Measurements from ENCODE around the gene PPP1R2B.

Gene PPP1R2B

GRCh38 chr5:156819537-156819936 lies 30.6 kb upstream of the PPP1R2B start:
- Histone ChIP-seq H3K4me2 (ENCODE audit: low read depth, low read length) (no peak overlapping the region), H3K27ac (ENCODE audit: low read length) (no peak overlapping the region), H4K20me1 (ENCODE audit: insufficient read depth, low read length) (no peaks in the 10 kb centered on the region), H2AFZ (ENCODE audit: low read length) (no peak overlapping the region), H3K4me1 (ENCODE audit: low read length) (no peaks in the 10 kb centered on the region), H3K4me3 (ENCODE audit: low read length) (no peak overlapping the region), H3K9ac (ENCODE audit: low read length) (no peak overlapping the region), H3K36me3 (replicated peaks; ENCODE audit: insufficient read depth, low read length) (no peaks in the 10 kb centered on the region), H3K9me3 (replicated peaks; ENCODE audit: insufficient read depth, low read length) (no peaks in the 10 kb centered on the region), H3K9me2 (replicated peaks; ENCODE audit: insufficient read depth, low read length) (no peaks in the 10 kb centered on the region), H3F3A (ENCODE audit: insufficient read depth, low read length) (no peaks in the 10 kb centered on the region), H3K27me3 (replicated peaks; ENCODE audit: insufficient read depth, low read length) (no peaks in the 10 kb centered on the region), H3K79me2 (ENCODE audit: low read length) (no peaks in the 10 kb centered on the region)
- TF ChIP-seq EZH2phosphoT487 (IDR thresholded peaks at IDR 0.05; ENCODE audit: low read length) = no peak
- TF ChIP-seq EZH2 (optimal IDR thresholded peaks at IDR 0.05; ENCODE audit: low read depth, low read length) = no peak
- TF ChIP-seq CTCF (IDR thresholded peaks at IDR 0.05; ENCODE audit: low read length) = no peak
- no peak for DNase-seq

- Histone ChIP-seq H3K36me3 (replicated peaks; ENCODE audit: insufficient read depth, low read length) (no peaks in the 10 kb centered on the region), H3K27me3 (replicated peaks; ENCODE audit: insufficient read depth, low read length) (no peaks in the 10 kb centered on the region), H3K9ac (ENCODE audit: low read length) (no peak overlapping the region), H3K9me3 (replicated peaks; ENCODE audit: insufficient read depth, low read length) (no peaks in the 10 kb centered on the region), H2AFZ (ENCODE audit: low read length) (no peak overlapping the region), H4K20me1 (ENCODE audit: insufficient read depth, low read length) (no peaks in the 10 kb centered on the region), H3K79me2 (ENCODE audit: low read length) (no peaks in the 10 kb centered on the region), H3K9me2 (replicated peaks; ENCODE audit: insufficient read depth, low read length) (no peaks in the 10 kb centered on the region), H3K27ac (ENCODE audit: low read length) (no peak overlapping the region), H3K4me3 (ENCODE audit: low read length) (no peak overlapping the region), H3K4me2 (ENCODE audit: low read depth, low read length) (no peak overlapping the region), H3K4me1 (ENCODE audit: low read length) (peaks cover 3% of the 10 kb centered on the region; the same call in 1 of the 2 replicates), H3F3A (ENCODE audit: insufficient read depth, low read length) (no peaks in the 10 kb centered on the region)
- TF ChIP-seq EZH2phosphoT487 (IDR thresholded peaks at IDR 0.05; ENCODE audit: low read length) (no peak), EZH2 (optimal IDR thresholded peaks at IDR 0.05; ENCODE audit: low read depth, low read length) (no peak), CTCF (IDR thresholded peaks at IDR 0.05; ENCODE audit: low read length) (no peak)
- no peak for DNase-seq
These were observed 30.0 kb upstream of the PPP1R2B start for GRCh38 chr5:156819967-156820581.

GRCh38 chr5:156824241-156824640 lies 25.9 kb upstream of the PPP1R2B start:
- no peak for DNase-seq
- no peaks in the 10 kb centered on the region for H3K9me3 ChIP-seq (replicated peaks; ENCODE audit: insufficient read depth, low read length)
- H3K9me2 ChIP-seq (replicated peaks; ENCODE audit: insufficient read depth, low read length) = no peaks in the 10 kb centered on the region
- H2AFZ ChIP-seq (ENCODE audit: low read length) = no peak overlapping the region
- no peak overlapping the region for H3K4me3 ChIP-seq (ENCODE audit: low read length)
- TF ChIP-seq EZH2phosphoT487 (IDR thresholded peaks at IDR 0.05; ENCODE audit: low read length) (no peak), EZH2 (optimal IDR thresholded peaks at IDR 0.05; ENCODE audit: low read depth, low read length) (no peak), CTCF (IDR thresholded peaks at IDR 0.05; ENCODE audit: low read length) (no peak)
- no peaks in the 10 kb centered on the region for H3F3A ChIP-seq (ENCODE audit: insufficient read depth, low read length)
- H3K27me3 ChIP-seq (replicated peaks; ENCODE audit: insufficient read depth, low read length) = no peaks in the 10 kb centered on the region
- no peaks in the 10 kb centered on the region for H3K36me3 ChIP-seq (replicated peaks; ENCODE audit: insufficient read depth, low read length)
- no peaks in the 10 kb centered on the region for H4K20me1 ChIP-seq (ENCODE audit: insufficient read depth, low read length)
- H3K4me1 ChIP-seq (ENCODE audit: low read length) = peaks cover 18% of the 10 kb centered on the region
- H3K4me2 ChIP-seq (ENCODE audit: low read depth, low read length) = no peak overlapping the region
- H3K27ac ChIP-seq (ENCODE audit: low read length) = no peak overlapping the region
- H3K9ac ChIP-seq (ENCODE audit: low read length) = no peak overlapping the region
- H3K79me2 ChIP-seq (ENCODE audit: low read length) = no peaks in the 10 kb centered on the region

All from MM.1S (cell line).